K562 (cell line): ENCODE measurements around the gene SLC49A3. TPM values are rescaled to one million over a fixed set of nuclear protein-coding genes. Genes with fewer than 3 reads are reported as not detected.
A peak's percentile ranks its signal among the peaks of the same experiment; 100 is the strongest.

Experiments used
- ARID4B ChIP-seq: sonication (generic); formaldehyde crosslinking; IDR thresholded peaks from 2 replicates; pipeline ENCODE4 v1.8.0; 2022; ENCODE audit warnings: mild to moderate bottlenecking, missing genetic modification reagents
- BRCA1 ChIP-seq, 2 experiments: fragments of 450-650 bp in 1 of 2; sonication (generic) in 1 of 2; formaldehyde crosslinking in 1 of 2; IDR thresholded peaks; 2 replicates each; pipeline versions ENCODE4 v1.5.0 to v1.6.1; 2017 to 2020; ENCODE audit warnings: mild to moderate bottlenecking in 1 of 2, missing genetic modification reagents in 1 of 2
- CHD7 ChIP-seq: fragments of 200-600 bp; sonication (generic); IDR thresholded peaks from one replicate; pipeline ENCODE4 v1.6.1; 2012; ENCODE audit warnings: mild to moderate bottlenecking, low read depth, low read length, inconsistent platforms
- ETV5 ChIP-seq: sonication (generic); formaldehyde crosslinking; IDR thresholded peaks from 2 replicates; pipeline ENCODE4 v1.4.0; 2020; ENCODE audit warnings: low read depth, mild to moderate bottlenecking, missing genetic modification reagents
- KAT7 ChIP-seq: sonication (generic); formaldehyde crosslinking; IDR thresholded peaks from 2 replicates; pipeline ENCODE4 v1.8.0; 2022; ENCODE audit warnings: missing genetic modification reagents, mild to moderate bottlenecking, borderline replicate concordance
- NFATC3 ChIP-seq: fragments of 450-650 bp; IDR thresholded peaks from 2 replicates; pipeline ENCODE4 v1.6.1; 2017; ENCODE audit warnings: mild to moderate bottlenecking
- TGIF2 ChIP-seq: sonication (generic); formaldehyde crosslinking; IDR thresholded peaks from 2 replicates; pipeline ENCODE4 v1.8.1; 2022; ENCODE audit warnings: mild to moderate bottlenecking, missing genetic modification reagents, moderate library complexity
- YY1 ChIP-seq, 3 experiments: IDR thresholded peaks; 2 replicates each; pipeline ENCODE4 v1.6.1; 2011; ENCODE audit warnings: low read length in 2 of 3, mild to moderate bottlenecking in 2 of 3, moderate library complexity in 2 of 3, borderline replicate concordance in 1 of 3, control low read depth in 1 of 3, low read depth in 1 of 3; ENCODE audit not compliant: insufficient read depth in 3 of 3, insufficient replicate concordance in 2 of 3, control insufficient read depth in 1 of 3, insufficient read length in 1 of 3; ENCODE audit errors: extremely low read depth in 1 of 3
- ZNF586 ChIP-seq: fragments of 450-650 bp; formaldehyde crosslinking; conservative IDR thresholded peaks from 2 replicates; pipeline ENCODE4 v1.4.0; 2020; ENCODE audit warnings: mild to moderate bottlenecking, moderate library complexity
- polyA plus RNA-seq, 8 experiments: library from polyadenylated mRNA; depleted of rRNA in 4 of 8; stranded (reverse) in 5 of 8; unstranded in 3 of 8; fragments of >200 nt; fragmentation: Nextera tagmentation in 2 of 8; fragmentation: Illumina TruSeq in 1 of 8; extraction: Ambion mirVana in 2 of 8; extraction: Trizol in 1 of 8; gene quantifications; 2 replicates each; pipeline versions ENCODE4 v1.2.1 to v1.2.3, GENCODE V29; 2011 to 2014; ENCODE audit warnings: inconsistent platforms in 1 of 8, missing spikeins in 1 of 8
- total RNA-seq, 7 experiments: library from RNA; depleted of rRNA in 6 of 7; stranded (reverse); fragments of >200 nt in 6 of 7; fragmentation: Illumina TruSeq in 2 of 7; extraction: Trizol in 2 of 7; gene quantifications; 2 replicates each; pipeline versions ENCODE4 v1.2.1 to v1.2.3, GENCODE V29; 2011 to 2021; ENCODE audit warnings: low replicate concordance in 1 of 7

Gene SLC49A3
- total and polyA plus RNA-seq, 9 of the 15 experiments (the other 6 are each of a cell fraction or from before 2014, with no cell fraction given) = 0.24 to 0.41 TPM; not detected in 7

- TF ChIP-seq ARID4B (CRISPR knock-in tag) (peak; percentile 61; the same call in 1 of the 2 replicates), YY1 (IDR thresholded peaks at IDR 0.05; ENCODE audit: borderline replicate concordance in 1 of 3, control insufficient read depth in 1 of 3, extremely low read depth in 1 of 3, insufficient read depth in 3 of 3, insufficient read length in 1 of 3, insufficient replicate concordance in 2 of 3, low read depth in 1 of 3, low read length in 2 of 3) (peak in 1 of 3 experiments; percentile 69), KAT7 (CRISPR knock-in tag) (no peak), ZNF586 (CRISPR knock-in tag) (no peak), NFATC3 (no peak), BRCA1 (IDR thresholded peaks at IDR 0.05) (no peak), BRCA1 (CRISPR knock-in tag; IDR thresholded peaks at IDR 0.05) (no peak), TGIF2 (CRISPR knock-in tag) (0 out of 2 replicates have a peak, but pooled peaks have one; percentile 11), CHD7 (no peak), ETV5 (CRISPR knock-in tag) (0 out of 2 replicates have a peak, but pooled peaks have one; percentile 31)
Measured at GRCh38 chr4:680928-681645, 7.9 kb downstream of the SLC49A3 start (continued).
